Astrocyte (in vitro differentiated cells and primary cell): ENCODE data around the gene MTA3.

Experiments used
- CTCF ChIP-seq: IDR thresholded peaks from 2 replicates; pipeline ENCODE4 v1.5.1; 2011; ENCODE audit warnings: low read depth, mild to moderate bottlenecking, inconsistent platforms, low read length, moderate library complexity; ENCODE audit not compliant: insufficient read depth
- EZH2 ChIP-seq: IDR thresholded peaks from 2 replicates; pipeline ENCODE4 v1.6.1; 2012; ENCODE audit warnings: mild to moderate bottlenecking, low read length, inconsistent platforms; ENCODE audit not compliant: insufficient read depth

- TF ChIP-seq EZH2 = no peak
- TF ChIP-seq CTCF = no peak
Measured at GRCh38 chr2:42636934-42637333, 68.5 kb downstream of the MTA3 start.
